HepG2 (cell line): Measurements from ENCODE around the gene TACO1. TPM values are rescaled to one million over a fixed set of nuclear protein-coding genes. Genes with fewer than 3 reads are reported as not detected.

Experiments
- MAFK ChIP-seq, 2 experiments: IDR thresholded peaks in 1 of 2; conservative IDR thresholded peaks in 1 of 2; 2 replicates each; pipeline ENCODE4 v1.6.1; 2011; ENCODE audit warnings: improper control_type of control experiment in 2 of 2, low read length in 2 of 2
- NFYC ChIP-seq: IDR thresholded peaks from 2 replicates; pipeline ENCODE4 v1.6.1; 2016; ENCODE audit warnings: missing genetic modification reagents, missing compliant biosample characterization
- PHF8 ChIP-seq: sonication (generic); formaldehyde crosslinking; IDR thresholded peaks from 2 replicates; pipeline ENCODE4 v1.5.0; 2020; ENCODE audit warnings: missing genetic modification reagents
- TCF12 ChIP-seq, 2 experiments: fragments of 450-650 bp in 1 of 2; sonication (generic) in 1 of 2; formaldehyde crosslinking in 1 of 2; IDR thresholded peaks; 2 replicates each; pipeline versions ENCODE4 v1.6.1 to v1.8.0; 2017 to 2022; ENCODE audit warnings: antibody characterized with exemption in 1 of 2, mild to moderate bottlenecking in 1 of 2, missing genetic modification reagents in 1 of 2, moderate library complexity in 1 of 2
- ZBTB7B ChIP-seq: sonication (generic); formaldehyde crosslinking; IDR thresholded peaks from 2 replicates; pipeline ENCODE4 v1.4.0; 2020; ENCODE audit warnings: missing genetic modification reagents
- ZNF569 ChIP-seq: sonication (generic); formaldehyde crosslinking; IDR thresholded peaks from 2 replicates; pipeline ENCODE4 v1.5.0; 2020; ENCODE audit warnings: mild to moderate bottlenecking, missing genetic modification reagents, moderate library complexity, borderline replicate concordance
- ZNF777 ChIP-seq: sonication (generic); formaldehyde crosslinking; IDR thresholded peaks from 2 replicates; pipeline ENCODE4 v1.4.0; 2020; ENCODE audit warnings: missing genetic modification reagents
- polyA plus RNA-seq, 8 experiments: library from polyadenylated mRNA; depleted of rRNA in 3 of 8; stranded (reverse) in 7 of 8; unstranded in 1 of 8; fragments of >200 nt; fragmentation: Illumina TruSeq in 4 of 8; extraction: Trizol in 4 of 8; gene quantifications; 2 replicates each; pipeline versions ENCODE4 v1.2.1 to v1.2.3, GENCODE V29; 2011 to 2016; ENCODE audit warnings: low read depth in 4 of 8, missing spikeins in 1 of 8, mixed read lengths in 1 of 8; ENCODE audit not compliant: insufficient read depth in 1 of 8
- total RNA-seq, 5 experiments: library from RNA; depleted of rRNA; stranded (reverse); fragments of >200 nt; fragmentation: Illumina TruSeq; extraction: Trizol; gene quantifications; 2 replicates each; pipeline ENCODE4 v1.2.3, GENCODE V29; 2016; ENCODE audit warnings: low read depth in 1 of 5
- TF ChIP-seq, protein P1 (sequence below), 2 experiments: fragments of 450-650 bp in 1 of 2; sonication (generic) in 1 of 2; formaldehyde crosslinking in 1 of 2; IDR thresholded peaks; 2 replicates each; pipeline versions ENCODE4 v1.6.1 to v1.8.0; 2016 to 2022; ENCODE audit warnings: antibody characterized with exemption in 1 of 2, mild to moderate bottlenecking in 1 of 2, missing genetic modification reagents in 1 of 2
- TF ChIP-seq, protein P2 (sequence below): sonication (generic); formaldehyde crosslinking; IDR thresholded peaks from 2 replicates; pipeline ENCODE4 v1.4.0; 2020; ENCODE audit warnings: missing genetic modification reagents, borderline replicate concordance
- TF ChIP-seq, protein P3 (sequence below): IDR thresholded peaks from 2 replicates; pipeline ENCODE4 v1.6.1; 2012; ENCODE audit warnings: inconsistent platforms

TACO1 gene
- total and polyA plus RNA-seq, 2 of the 13 experiments (the other 11 are each of a cell fraction or from before 2014, with no cell fraction given): 34.7 to 53.6 TPM

DNA sequence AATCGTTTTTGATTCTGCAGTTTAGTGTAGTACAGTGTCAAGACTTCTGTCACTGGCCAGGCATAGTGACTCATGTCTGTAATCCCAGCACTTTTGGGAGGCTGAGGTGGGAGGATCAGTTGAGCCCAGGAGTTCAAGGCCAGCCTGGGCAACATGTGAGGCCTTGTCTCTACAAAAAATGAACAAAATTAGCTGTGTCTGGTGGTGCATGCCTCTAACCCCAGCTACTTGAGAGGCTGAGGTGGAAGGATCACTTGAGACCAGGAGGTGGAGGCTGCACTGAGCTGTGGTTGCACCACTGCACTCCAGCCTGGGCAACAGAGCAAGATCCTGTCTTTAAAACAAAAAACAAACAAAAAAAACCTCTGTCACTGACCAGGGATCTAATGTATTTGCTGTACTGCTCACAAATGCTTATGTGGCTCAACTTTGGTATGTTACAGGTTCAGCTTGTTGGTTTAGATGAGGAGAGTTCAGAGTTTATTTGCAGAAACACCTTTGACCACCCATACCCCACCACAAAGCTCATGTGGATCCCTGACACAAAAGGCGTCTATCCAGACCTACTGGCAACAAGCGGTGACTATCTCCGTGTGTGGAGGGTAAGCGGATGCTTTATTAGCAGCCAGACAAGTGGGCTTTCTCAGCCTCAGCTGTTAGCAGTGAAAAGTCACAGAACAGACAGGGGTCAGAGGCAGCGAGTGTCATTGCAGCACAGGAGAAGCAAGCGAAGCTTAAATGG lies 22.5 kb upstream of the TACO1 start (continued):
- TF ChIP-seq, protein P1, sequence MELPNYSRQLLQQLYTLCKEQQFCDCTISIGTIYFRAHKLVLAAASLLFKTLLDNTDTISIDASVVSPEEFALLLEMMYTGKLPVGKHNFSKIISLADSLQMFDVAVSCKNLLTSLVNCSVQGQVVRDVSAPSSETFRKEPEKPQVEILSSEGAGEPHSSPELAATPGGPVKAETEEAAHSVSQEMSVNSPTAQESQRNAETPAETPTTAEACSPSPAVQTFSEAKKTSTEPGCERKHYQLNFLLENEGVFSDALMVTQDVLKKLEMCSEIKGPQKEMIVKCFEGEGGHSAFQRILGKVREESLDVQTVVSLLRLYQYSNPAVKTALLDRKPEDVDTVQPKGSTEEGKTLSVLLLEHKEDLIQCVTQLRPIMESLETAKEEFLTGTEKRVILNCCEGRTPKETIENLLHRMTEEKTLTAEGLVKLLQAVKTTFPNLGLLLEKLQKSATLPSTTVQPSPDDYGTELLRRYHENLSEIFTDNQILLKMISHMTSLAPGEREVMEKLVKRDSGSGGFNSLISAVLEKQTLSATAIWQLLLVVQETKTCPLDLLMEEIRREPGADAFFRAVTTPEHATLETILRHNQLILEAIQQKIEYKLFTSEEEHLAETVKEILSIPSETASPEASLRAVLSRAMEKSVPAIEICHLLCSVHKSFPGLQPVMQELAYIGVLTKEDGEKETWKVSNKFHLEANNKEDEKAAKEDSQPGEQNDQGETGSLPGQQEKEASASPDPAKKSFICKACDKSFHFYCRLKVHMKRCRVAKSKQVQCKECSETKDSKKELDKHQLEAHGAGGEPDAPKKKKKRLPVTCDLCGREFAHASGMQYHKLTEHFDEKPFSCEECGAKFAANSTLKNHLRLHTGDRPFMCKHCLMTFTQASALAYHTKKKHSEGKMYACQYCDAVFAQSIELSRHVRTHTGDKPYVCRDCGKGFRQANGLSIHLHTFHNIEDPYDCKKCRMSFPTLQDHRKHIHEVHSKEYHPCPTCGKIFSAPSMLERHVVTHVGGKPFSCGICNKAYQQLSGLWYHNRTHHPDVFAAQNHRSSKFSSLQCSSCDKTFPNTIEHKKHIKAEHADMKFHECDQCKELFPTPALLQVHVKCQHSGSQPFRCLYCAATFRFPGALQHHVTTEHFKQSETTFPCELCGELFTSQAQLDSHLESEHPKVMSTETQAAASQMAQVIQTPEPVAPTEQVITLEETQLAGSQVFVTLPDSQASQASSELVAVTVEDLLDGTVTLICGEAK (IDR thresholded peaks at IDR 0.05): no peak; the same call in 1 of the 2 replicates
- TF ChIP-seq, protein P1 (CRISPR knock-in tag; IDR thresholded peaks at IDR 0.05): peak; percentile 97
- TF ChIP-seq PHF8 (peak; percentile 60), ZNF569 (CRISPR knock-in tag) (peak; percentile 15; the same call in 1 of the 2 replicates), NFYC (CRISPR knock-in tag) (peak; percentile 44; the same call in 1 of the 2 replicates), ZNF777 (CRISPR knock-in tag) (0 out of 2 replicates have a peak, but pooled peaks have one; percentile 18), TCF12 (IDR thresholded peaks at IDR 0.05) (no peak), TCF12 (CRISPR knock-in tag; IDR thresholded peaks at IDR 0.05) (peak; percentile 94), MAFK (conservative IDR thresholded peaks at IDR 0.05 in 1 of 2, IDR thresholded peaks at IDR 0.05 in 1 of 2; ENCODE audit: low read length in 2 of 2) (peak; percentile 45 to 65; a peak in 3 of 4 replicates), ZBTB7B (CRISPR knock-in tag) (peak; percentile 99)
- TF ChIP-seq, protein P2, sequence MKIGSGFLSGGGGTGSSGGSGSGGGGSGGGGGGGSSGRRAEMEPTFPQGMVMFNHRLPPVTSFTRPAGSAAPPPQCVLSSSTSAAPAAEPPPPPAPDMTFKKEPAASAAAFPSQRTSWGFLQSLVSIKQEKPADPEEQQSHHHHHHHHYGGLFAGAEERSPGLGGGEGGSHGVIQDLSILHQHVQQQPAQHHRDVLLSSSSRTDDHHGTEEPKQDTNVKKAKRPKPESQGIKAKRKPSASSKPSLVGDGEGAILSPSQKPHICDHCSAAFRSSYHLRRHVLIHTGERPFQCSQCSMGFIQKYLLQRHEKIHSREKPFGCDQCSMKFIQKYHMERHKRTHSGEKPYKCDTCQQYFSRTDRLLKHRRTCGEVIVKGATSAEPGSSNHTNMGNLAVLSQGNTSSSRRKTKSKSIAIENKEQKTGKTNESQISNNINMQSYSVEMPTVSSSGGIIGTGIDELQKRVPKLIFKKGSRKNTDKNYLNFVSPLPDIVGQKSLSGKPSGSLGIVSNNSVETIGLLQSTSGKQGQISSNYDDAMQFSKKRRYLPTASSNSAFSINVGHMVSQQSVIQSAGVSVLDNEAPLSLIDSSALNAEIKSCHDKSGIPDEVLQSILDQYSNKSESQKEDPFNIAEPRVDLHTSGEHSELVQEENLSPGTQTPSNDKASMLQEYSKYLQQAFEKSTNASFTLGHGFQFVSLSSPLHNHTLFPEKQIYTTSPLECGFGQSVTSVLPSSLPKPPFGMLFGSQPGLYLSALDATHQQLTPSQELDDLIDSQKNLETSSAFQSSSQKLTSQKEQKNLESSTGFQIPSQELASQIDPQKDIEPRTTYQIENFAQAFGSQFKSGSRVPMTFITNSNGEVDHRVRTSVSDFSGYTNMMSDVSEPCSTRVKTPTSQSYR (CRISPR knock-in tag): peak; percentile 64; the same call in 1 of the 2 replicates
- TF ChIP-seq, protein P3, sequence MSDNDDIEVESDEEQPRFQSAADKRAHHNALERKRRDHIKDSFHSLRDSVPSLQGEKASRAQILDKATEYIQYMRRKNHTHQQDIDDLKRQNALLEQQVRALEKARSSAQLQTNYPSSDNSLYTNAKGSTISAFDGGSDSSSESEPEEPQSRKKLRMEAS: peak; percentile 78
